ENCODE data around the gene NDC80. TPM values are rescaled to one million over a fixed set of nuclear protein-coding genes. Genes with fewer than 3 reads are reported as not detected.

NDC80 gene
- total RNA-seq, 1 experiment from 2014 or later: 36.0 TPM

GRCh38 chr18:2641638-2642037 is 70.3 kb downstream of the NDC80 start:
- no peaks in the 10 kb centered on the region; the same call in 1 of the 2 replicates for H3K4me1 ChIP-seq (ENCODE audit: control insufficient read depth, insufficient read depth, low read length)
- intact Hi-C loops (cut with micrococcal nuclease; ENCODE audit: unreplicated experiment): no loop called here
- TF ChIP-seq TCF7L2 (IDR thresholded peaks at IDR 0.05; ENCODE audit: low read depth, low read length): no peak
- TF ChIP-seq SIN3A (IDR thresholded peaks at IDR 0.05; ENCODE audit: borderline replicate concordance, insufficient read depth, low read depth, low read length): no peak
- no peak for TF ChIP-seq REST (IDR thresholded peaks at IDR 0.05; ENCODE audit: insufficient read depth in 1 of 2, low read depth in 2 of 2, low read length in 1 of 2)
- TF ChIP-seq CTCF (IDR thresholded peaks at IDR 0.05): no peak
- TF ChIP-seq POLR2AphosphoS5 (IDR thresholded peaks at IDR 0.05; ENCODE audit: low read depth, low read length): no peak
- ChIA-PET CTCF (no interaction called here), POLR2A (no interaction called here)
- no peaks in the 10 kb centered on the region for H3K36me3 ChIP-seq (ENCODE audit: control insufficient read depth, insufficient read depth, low read length)
- no peaks in the 10 kb centered on the region for H3K27me3 ChIP-seq (ENCODE audit: control insufficient read depth, insufficient read depth, low read length)
- no peak for DNase-seq (ENCODE audit: low read depth, low spot score)
- H3K4me3 ChIP-seq (ENCODE audit: low read depth in 2 of 2, low read length in 2 of 2): no peak overlapping the region
- H3K9me3 ChIP-seq (ENCODE audit: control insufficient read depth, insufficient read depth, low read depth, low read length): no peaks in the 10 kb centered on the region
- no peak overlapping the region for H3K27ac ChIP-seq (ENCODE audit: low read length)
- no peak for ATAC-seq
- BruUV-seq (replicated peaks): no TSS peak
- in situ Hi-C loops (cut with HindIII; ENCODE audit: low pct_unique_long_range_greater_than_20kb, low sequenced_read_pairs): no loop called here

GRCh38 chr18:2642771-2643170 is 71.4 kb downstream of the NDC80 start:
- no peak for ATAC-seq
- Histone ChIP-seq H3K27me3 (ENCODE audit: control insufficient read depth, insufficient read depth, low read length) (no peaks in the 10 kb centered on the region), H3K27ac (ENCODE audit: low read length) (no peak overlapping the region), H3K36me3 (ENCODE audit: control insufficient read depth, insufficient read depth, low read length) (no peaks in the 10 kb centered on the region), H3K9me3 (ENCODE audit: control insufficient read depth, insufficient read depth, low read depth, low read length) (no peaks in the 10 kb centered on the region), H3K4me1 (ENCODE audit: control insufficient read depth, insufficient read depth, low read length) (no peaks in the 10 kb centered on the region; the same call in 1 of the 2 replicates), H3K4me3 (ENCODE audit: low read depth in 2 of 2, low read length in 2 of 2) (no peak overlapping the region)
- BruUV-seq (replicated peaks): no TSS peak
- ChIA-PET POLR2A (no interaction called here), CTCF (no interaction called here)
- in situ Hi-C loops (cut with HindIII; ENCODE audit: low pct_unique_long_range_greater_than_20kb, low sequenced_read_pairs) (no loop called here), intact Hi-C loops (cut with micrococcal nuclease; ENCODE audit: unreplicated experiment) (no loop called here)
- DNase-seq (ENCODE audit: low read depth, low spot score): no peak
- TF ChIP-seq POLR2AphosphoS5 (IDR thresholded peaks at IDR 0.05; ENCODE audit: low read depth, low read length) (no peak), TCF7L2 (IDR thresholded peaks at IDR 0.05; ENCODE audit: low read depth, low read length) (no peak)

- no TSS peak for BruUV-seq (replicated peaks)
- no peak for ATAC-seq
- Histone ChIP-seq H3K36me3 (ENCODE audit: control insufficient read depth, insufficient read depth, low read length) (no peaks in the 10 kb centered on the region), H3K4me1 (ENCODE audit: control insufficient read depth, insufficient read depth, low read length) (no peaks in the 10 kb centered on the region; the same call in 1 of the 2 replicates), H3K27ac (ENCODE audit: low read length) (no peak overlapping the region), H3K27me3 (ENCODE audit: control insufficient read depth, insufficient read depth, low read length) (no peaks in the 10 kb centered on the region), H3K9me3 (ENCODE audit: control insufficient read depth, insufficient read depth, low read depth, low read length) (no peaks in the 10 kb centered on the region), H3K4me3 (ENCODE audit: low read depth in 2 of 2, low read length in 2 of 2) (no peak overlapping the region)
- ChIA-PET CTCF (no interaction called here), POLR2A (no interaction called here)
- in situ Hi-C loops (cut with HindIII; ENCODE audit: low pct_unique_long_range_greater_than_20kb, low sequenced_read_pairs): no loop called here
- TF ChIP-seq POLR2AphosphoS5 (IDR thresholded peaks at IDR 0.05; ENCODE audit: low read depth, low read length) (no peak), SIN3A (IDR thresholded peaks at IDR 0.05; ENCODE audit: borderline replicate concordance, insufficient read depth, low read depth, low read length) (no peak), CTCF (IDR thresholded peaks at IDR 0.05) (no peak), TCF7L2 (IDR thresholded peaks at IDR 0.05; ENCODE audit: low read depth, low read length) (no peak), REST (IDR thresholded peaks at IDR 0.05; ENCODE audit: insufficient read depth in 1 of 2, low read depth in 2 of 2, low read length in 1 of 2) (no peak)
- no peak for DNase-seq (ENCODE audit: low read depth, low spot score)
- intact Hi-C loops (cut with micrococcal nuclease; ENCODE audit: unreplicated experiment): no loop called here
These were observed 73.2 kb downstream of the NDC80 start for GRCh38 chr18:2644535-2644934.

Measured in Panc1 (cell line).